RWPE1 (cell line): Measurements from ENCODE around the gene PAM16.

ENCODE experiments used
- CTCF ChIA-PET: fragments of 350-600 bp; sonication (Branson Sonifier 250); formaldehyde crosslinking; extraction: SDS; loops from one replicate; lab custom pipeline; 2021; lab: Yijun Ruan, JAX
- POLR2A ChIA-PET: fragments of 400-600 bp; formaldehyde crosslinking; extraction: SDS; loops from one replicate; lab custom pipeline; 2020; ENCODE audit warnings: antibody characterized with exemption; ENCODE audit not compliant: low non-redundant PET; lab: Yijun Ruan, JAX
- DNase-seq: peaks from one replicate; pipeline ENCODE4 v3.0.0; 2012; ENCODE audit warnings: low spot score
- H3K27ac ChIP-seq: fragments of 450-650 bp; 2 replicates; pipeline ENCODE4 v1.5.1; 2017
- CTCF ChIP-seq: fragments of 450-650 bp; conservative IDR thresholded peaks from 2 replicates; pipeline ENCODE4 v1.5.1; 2017; ENCODE audit warnings: low read depth, mild to moderate bottlenecking

The PAM16 gene

DNA sequence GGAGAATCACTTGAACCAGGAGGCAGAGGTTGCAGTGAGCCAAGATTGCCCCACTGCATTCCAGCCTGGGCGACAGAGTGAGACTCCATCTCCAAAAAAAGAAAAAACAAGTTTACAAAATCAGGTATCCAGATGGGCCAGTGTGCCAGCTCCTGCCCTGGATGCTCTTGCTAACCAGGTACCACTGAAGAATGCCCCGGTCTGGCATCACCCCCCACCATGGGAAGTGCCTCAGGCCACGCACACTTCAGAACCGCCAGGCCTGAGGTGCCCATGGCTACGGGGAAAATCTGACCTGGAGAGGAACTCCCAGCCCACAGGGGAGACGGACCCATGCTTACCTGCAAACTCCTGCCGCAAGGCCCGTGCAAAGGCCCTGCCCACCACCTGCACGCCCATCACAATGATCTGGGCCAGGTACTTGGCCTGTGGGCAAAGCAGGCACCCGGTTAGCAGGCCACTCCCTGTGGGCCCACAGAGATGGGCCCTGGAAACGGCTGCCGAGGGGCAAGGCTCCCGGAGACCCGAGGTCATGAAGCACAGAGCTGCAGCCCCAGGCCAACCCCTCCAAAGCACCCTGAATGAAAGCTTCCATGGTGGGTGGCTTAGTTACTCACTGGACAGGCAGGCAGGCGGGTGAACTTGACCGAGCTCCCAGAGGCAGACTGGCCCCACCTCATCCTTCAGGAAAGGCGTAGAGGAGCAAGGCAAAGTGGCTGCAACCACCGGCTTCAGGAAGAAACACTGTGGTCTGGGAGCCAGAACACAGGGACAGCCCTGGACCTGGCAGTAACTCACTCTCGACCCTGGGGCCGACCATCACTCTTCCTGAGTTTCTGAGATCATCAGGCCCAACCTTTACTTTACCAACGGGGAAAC, 8.0 kb downstream of the PAM16 start:
- H3K27ac ChIP-seq, result peak overlapping the region; percentile 38
- ChIA-PET POLR2A (no interaction called here), CTCF (no interaction called here)
- DNase-seq, result no peak
- no peak for TF ChIP-seq CTCF

DNA sequence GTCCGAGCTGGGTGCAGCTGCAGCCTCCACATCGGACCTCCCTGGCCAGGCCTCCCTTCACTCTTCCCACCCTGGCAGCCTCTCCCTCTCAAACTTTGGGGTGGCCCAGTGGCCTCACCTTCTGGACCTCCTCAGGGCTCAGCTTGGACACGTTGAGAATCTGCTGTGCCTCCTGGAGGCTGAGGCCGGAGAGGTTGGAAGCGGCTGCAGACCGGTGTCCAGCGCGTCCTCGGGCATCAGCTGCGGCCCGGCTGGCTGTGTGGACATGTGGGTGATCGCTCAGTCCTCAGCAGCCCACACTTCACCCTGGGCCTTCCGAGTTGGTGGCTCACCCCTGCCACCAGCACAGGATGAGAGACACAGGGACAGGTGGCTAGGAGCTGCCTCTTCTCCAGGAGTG, 9.9 kb downstream of the PAM16 start:
- POLR2A ChIA-PET, result interaction anchor here (0.6 kb wide), 1 partner anchor 380 kb away, joined by 4 read pairs; no protein-coding TSS in a partner anchor
- DNase-seq, result no peak
- H3K27ac ChIP-seq, result peak overlapping the region; percentile 71
- TF ChIP-seq CTCF, result no peak
- CTCF ChIA-PET, result interaction anchor here (0.6 to 2.2 kb wide), 4 partner anchors 11 to 62 kb away, joined by 3 to 7 read pairs (median 4); no protein-coding TSS in a partner anchor

GRCh38 chr16:4340443-4340842, 10.7 kb downstream of the PAM16 start:
- TF ChIP-seq CTCF, result no peak
- no peak for DNase-seq
- ChIA-PET POLR2A (no interaction called here), CTCF (interaction anchor here (0.6 to 2.2 kb wide), 3 partner anchors 11 to 62 kb away, joined by 3 to 7 read pairs (median 6); no protein-coding TSS in a partner anchor)
- peak overlapping the region; percentile 71 for H3K27ac ChIP-seq

DNA sequence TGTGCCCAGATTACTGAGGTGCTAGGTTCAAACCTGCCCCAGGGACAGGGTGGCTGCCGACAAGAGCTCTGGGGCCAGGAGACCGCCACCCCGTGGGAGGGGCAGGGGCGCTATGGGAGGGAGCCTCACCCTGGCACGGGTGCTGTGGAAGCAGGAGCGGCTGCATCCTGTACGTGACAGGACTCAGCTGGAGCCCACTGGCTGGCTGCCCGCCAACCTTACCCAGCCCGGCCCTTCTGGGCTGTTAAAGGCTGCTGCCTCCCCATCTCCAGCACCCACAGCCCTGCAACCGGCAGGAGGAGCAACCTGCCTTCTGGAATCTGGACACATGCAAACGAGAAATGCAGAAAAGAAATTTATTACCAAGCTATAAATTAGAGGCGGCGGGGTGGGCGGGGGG, 11.2 kb downstream of the PAM16 start:
- POLR2A ChIA-PET, result interaction anchor here (0.6 kb wide), 1 partner anchor 69 kb away, joined by 3 read pairs; no protein-coding TSS in a partner anchor
- no peak for DNase-seq
- CTCF ChIA-PET, result interaction anchor here (0.6 kb wide), 1 partner anchor 52 kb away, joined by 3 read pairs; no protein-coding TSS in a partner anchor
- peak overlapping the region; percentile 71 for H3K27ac ChIP-seq
- TF ChIP-seq CTCF, result no peak

DNA sequence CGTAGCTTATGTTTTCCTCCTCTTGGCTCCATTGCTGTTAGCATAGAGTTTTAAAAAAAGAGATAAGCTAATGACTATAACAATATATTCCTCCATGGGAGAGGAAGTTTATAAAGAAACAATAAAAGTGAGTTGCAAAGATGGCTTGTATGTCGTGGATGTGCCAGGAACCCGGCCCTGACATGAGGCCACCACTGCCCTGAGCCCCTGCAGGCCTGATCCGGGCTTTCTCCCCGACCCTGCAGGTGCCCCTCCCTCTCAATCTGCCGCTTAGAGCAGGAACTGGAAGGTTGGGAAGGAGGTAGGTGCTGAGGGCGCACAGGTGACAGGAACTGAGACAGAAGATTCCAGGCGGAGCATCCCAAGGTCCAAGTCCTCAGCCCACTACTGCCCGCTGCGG, 11.7 kb downstream of the PAM16 start:
- DNase-seq, result no peak
- H3K27ac ChIP-seq, result peak overlapping the region; percentile 71
- no peak for TF ChIP-seq CTCF
- ChIA-PET POLR2A (interaction anchor here (0.6 kb wide), 1 partner anchor 70 kb away, joined by 3 read pairs; no protein-coding TSS in a partner anchor), CTCF (interaction anchor here (1.1 kb wide), 1 partner anchor 357 kb away, joined by 4 read pairs; no protein-coding TSS in a partner anchor)

DNA sequence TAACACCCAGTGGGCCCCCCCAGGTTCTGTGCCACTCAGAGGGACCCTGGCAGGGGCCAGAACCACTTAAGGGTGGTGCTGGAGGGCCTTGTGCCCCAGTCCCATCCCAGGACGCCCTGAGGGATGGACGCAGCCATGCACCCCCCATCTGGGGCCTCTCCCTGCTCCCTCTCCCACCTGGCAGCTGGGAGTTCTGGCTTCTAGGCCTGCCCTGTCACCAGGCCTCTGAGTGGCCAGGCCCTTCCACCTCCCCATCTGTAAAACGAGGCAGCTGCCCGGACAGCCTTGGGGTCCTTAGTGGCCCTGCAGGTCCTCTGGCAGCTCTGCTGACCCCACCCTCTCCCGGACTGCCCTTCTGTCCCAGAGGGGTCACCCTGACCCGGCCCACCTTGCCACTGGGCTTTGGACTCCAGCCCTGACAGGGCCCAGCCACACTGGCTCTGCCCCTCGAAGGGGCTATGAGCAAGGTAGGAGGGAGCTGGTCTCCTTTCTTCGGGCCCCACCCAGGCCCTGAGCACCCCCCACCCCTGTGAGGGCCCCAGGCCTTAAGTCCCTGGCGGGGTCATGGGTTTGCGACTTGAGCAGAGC, 12.3 kb downstream of the PAM16 start:
- DNase-seq, result no peak
- ChIA-PET POLR2A (no interaction called here), CTCF (interaction anchor here (0.6 to 1.1 kb wide), 2 partner anchors 356 to 1581 kb away, joined by 3 to 4 read pairs; no protein-coding TSS in a partner anchor)
- no peak for TF ChIP-seq CTCF
- peak overlapping the region; percentile 71 for H3K27ac ChIP-seq
